ENCODE results near the gene DLX3.

DNA sequence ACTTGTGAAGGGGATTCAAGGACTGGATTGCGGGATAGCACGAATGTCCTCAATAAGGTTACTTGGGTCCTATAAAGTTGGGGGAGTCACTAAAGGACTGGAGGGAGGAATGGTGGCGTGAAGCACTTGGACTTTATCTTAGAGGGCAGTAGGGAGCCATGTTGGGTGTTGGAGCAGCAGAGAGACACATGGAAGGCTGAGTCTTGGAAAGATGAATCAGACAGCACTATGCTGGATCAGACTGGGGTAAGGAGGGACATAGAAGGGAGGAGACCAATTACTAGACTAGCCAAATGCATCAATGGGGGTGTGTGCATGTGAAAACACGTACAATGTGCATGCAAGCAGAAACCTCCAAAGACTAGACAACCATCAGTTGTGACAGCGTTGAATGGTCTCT lies 52.1 kb downstream of the DLX3 start:
- TF ChIP-seq CTCF (IDR thresholded peaks at IDR 0.05; ENCODE audit: poor library complexity, severe bottlenecking) (no peak), POLR2AphosphoS5 (IDR thresholded peaks at IDR 0.05) (no peak), REST (IDR thresholded peaks at IDR 0.05; ENCODE audit: borderline replicate concordance) (no peak), TAF1 (IDR thresholded peaks at IDR 0.05; ENCODE audit: low read depth) (no peak), EZH2 (IDR thresholded peaks at IDR 0.05; ENCODE audit: borderline replicate concordance, insufficient read depth, low read length, poor library complexity, severe bottlenecking) (no peak)

Data from neural cell (in vitro differentiated cells).